K562 (cell line): ENCODE results near the gene NNAT.

Experiments
- ATF4 ChIP-seq: fragments of 450-650 bp; formaldehyde crosslinking; IDR thresholded peaks from 2 replicates; pipeline ENCODE4 v1.4.0; 2022; ENCODE audit warnings: mild to moderate bottlenecking, moderate library complexity
- CEBPB ChIP-seq: fragments of 450-650 bp; IDR thresholded peaks from 2 replicates; pipeline ENCODE4 v1.6.1; 2016; ENCODE audit warnings: missing genetic modification characterization, missing compliant biosample characterization
- EGR1 ChIP-seq: fragments of 450-650 bp; conservative IDR thresholded peaks from 2 replicates; pipeline ENCODE4 v1.6.1; 2017; ENCODE audit warnings: mild to moderate bottlenecking
- EZH2 ChIP-seq: IDR thresholded peaks from 2 replicates; pipeline ENCODE4 v1.6.1; 2012; ENCODE audit warnings: low read depth, mild to moderate bottlenecking, inconsistent platforms, low read length, borderline replicate concordance
- MTA1 ChIP-seq: fragments of 450-650 bp; IDR thresholded peaks from 2 replicates; pipeline ENCODE4 v1.6.1; 2017; ENCODE audit warnings: borderline replicate concordance
- MYC ChIP-seq, 2 experiments: fragments of 250-450 bp in 1 of 2; sonication (Bioruptor Pico) in 1 of 2; IDR thresholded peaks; 2 replicates each; pipeline versions ENCODE4 v1.5.1 to v1.6.1; 2012 to 2021; ENCODE audit warnings: low read depth in 2 of 2, borderline replicate concordance in 1 of 2, improper control_type of control experiment in 1 of 2, low read length in 1 of 2, mild to moderate bottlenecking in 1 of 2, moderate library complexity in 1 of 2
- NR2F6 ChIP-seq: fragments of 450-650 bp; formaldehyde crosslinking; IDR thresholded peaks from 2 replicates; pipeline ENCODE4 v1.4.0; 2020; ENCODE audit warnings: mild to moderate bottlenecking
- REST ChIP-seq, 2 experiments: fragments of 450-650 bp; formaldehyde crosslinking in 1 of 2; IDR thresholded peaks; 2 replicates each; pipeline versions ENCODE4 v1.4.0 to v1.6.1; 2014 to 2020; ENCODE audit warnings: mild to moderate bottlenecking in 2 of 2, borderline replicate concordance in 1 of 2, low read depth in 1 of 2
- SAFB2 ChIP-seq: fragments of 200-400 bp; formaldehyde crosslinking; IDR thresholded peaks from 2 replicates; pipeline ENCODE4 v1.6.1; 2018; ENCODE audit warnings: borderline replicate concordance, low read length, low read depth, moderate library complexity; ENCODE audit not compliant: severe bottlenecking
- TEAD2 ChIP-seq: fragments of 450-650 bp; IDR thresholded peaks from 2 replicates; pipeline ENCODE4 v1.6.1; 2016; ENCODE audit warnings: missing genetic modification characterization, control low read depth, missing compliant biosample characterization
- ZBTB33 ChIP-seq: sonication (generic); formaldehyde crosslinking; IDR thresholded peaks from 2 replicates; pipeline ENCODE4 v1.8.1; 2023; ENCODE audit warnings: mild to moderate bottlenecking, missing genetic modification reagents
- TF ChIP-seq, protein P1 (sequence below): sonication (generic); formaldehyde crosslinking; IDR thresholded peaks from 2 replicates; pipeline ENCODE4 v1.8.1; 2023; ENCODE audit warnings: missing genetic modification reagents, mild to moderate bottlenecking, borderline replicate concordance
- TF ChIP-seq, protein P2 (sequence below): sonication (generic); formaldehyde crosslinking; IDR thresholded peaks from 2 replicates; pipeline ENCODE4 v1.8.1; 2023; ENCODE audit warnings: mild to moderate bottlenecking, missing genetic modification reagents

GRCh38 chr20:37504404-37505096 is 16.5 kb upstream of the NNAT start:
- TF ChIP-seq, protein P1, sequence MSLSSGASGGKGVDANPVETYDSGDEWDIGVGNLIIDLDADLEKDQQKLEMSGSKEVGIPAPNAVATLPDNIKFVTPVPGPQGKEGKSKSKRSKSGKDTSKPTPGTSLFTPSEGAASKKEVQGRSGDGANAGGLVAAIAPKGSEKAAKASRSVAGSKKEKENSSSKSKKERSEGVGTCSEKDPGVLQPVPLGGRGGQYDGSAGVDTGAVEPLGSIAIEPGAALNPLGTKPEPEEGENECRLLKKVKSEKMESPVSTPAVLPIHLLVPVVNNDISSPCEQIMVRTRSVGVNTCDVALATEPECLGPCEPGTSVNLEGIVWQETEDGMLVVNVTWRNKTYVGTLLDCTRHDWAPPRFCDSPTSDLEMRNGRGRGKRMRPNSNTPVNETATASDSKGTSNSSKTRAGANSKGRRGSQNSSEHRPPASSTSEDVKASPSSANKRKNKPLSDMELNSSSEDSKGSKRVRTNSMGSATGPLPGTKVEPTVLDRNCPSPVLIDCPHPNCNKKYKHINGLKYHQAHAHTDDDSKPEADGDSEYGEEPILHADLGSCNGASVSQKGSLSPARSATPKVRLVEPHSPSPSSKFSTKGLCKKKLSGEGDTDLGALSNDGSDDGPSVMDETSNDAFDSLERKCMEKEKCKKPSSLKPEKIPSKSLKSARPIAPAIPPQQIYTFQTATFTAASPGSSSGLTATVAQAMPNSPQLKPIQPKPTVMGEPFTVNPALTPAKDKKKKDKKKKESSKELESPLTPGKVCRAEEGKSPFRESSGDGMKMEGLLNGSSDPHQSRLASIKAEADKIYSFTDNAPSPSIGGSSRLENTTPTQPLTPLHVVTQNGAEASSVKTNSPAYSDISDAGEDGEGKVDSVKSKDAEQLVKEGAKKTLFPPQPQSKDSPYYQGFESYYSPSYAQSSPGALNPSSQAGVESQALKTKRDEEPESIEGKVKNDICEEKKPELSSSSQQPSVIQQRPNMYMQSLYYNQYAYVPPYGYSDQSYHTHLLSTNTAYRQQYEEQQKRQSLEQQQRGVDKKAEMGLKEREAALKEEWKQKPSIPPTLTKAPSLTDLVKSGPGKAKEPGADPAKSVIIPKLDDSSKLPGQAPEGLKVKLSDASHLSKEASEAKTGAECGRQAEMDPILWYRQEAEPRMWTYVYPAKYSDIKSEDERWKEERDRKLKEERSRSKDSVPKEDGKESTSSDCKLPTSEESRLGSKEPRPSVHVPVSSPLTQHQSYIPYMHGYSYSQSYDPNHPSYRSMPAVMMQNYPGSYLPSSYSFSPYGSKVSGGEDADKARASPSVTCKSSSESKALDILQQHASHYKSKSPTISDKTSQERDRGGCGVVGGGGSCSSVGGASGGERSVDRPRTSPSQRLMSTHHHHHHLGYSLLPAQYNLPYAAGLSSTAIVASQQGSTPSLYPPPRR (CRISPR knock-in tag): no peak
- TF ChIP-seq CEBPB (tag): no peak
- no peak for TF ChIP-seq SAFB2
- no peak for TF ChIP-seq ZBTB33 (CRISPR knock-in tag)
- TF ChIP-seq, protein P2, sequence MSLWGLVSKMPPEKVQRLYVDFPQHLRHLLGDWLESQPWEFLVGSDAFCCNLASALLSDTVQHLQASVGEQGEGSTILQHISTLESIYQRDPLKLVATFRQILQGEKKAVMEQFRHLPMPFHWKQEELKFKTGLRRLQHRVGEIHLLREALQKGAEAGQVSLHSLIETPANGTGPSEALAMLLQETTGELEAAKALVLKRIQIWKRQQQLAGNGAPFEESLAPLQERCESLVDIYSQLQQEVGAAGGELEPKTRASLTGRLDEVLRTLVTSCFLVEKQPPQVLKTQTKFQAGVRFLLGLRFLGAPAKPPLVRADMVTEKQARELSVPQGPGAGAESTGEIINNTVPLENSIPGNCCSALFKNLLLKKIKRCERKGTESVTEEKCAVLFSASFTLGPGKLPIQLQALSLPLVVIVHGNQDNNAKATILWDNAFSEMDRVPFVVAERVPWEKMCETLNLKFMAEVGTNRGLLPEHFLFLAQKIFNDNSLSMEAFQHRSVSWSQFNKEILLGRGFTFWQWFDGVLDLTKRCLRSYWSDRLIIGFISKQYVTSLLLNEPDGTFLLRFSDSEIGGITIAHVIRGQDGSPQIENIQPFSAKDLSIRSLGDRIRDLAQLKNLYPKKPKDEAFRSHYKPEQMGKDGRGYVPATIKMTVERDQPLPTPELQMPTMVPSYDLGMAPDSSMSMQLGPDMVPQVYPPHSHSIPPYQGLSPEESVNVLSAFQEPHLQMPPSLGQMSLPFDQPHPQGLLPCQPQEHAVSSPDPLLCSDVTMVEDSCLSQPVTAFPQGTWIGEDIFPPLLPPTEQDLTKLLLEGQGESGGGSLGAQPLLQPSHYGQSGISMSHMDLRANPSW: no peak
- no peak for TF ChIP-seq NR2F6 (CRISPR knock-in tag)
- TF ChIP-seq MTA1: no peak
- TF ChIP-seq EGR1: no peak
- TF ChIP-seq REST (IDR thresholded peaks at IDR 0.05; ENCODE audit: borderline replicate concordance): no peak
- no peak for TF ChIP-seq REST (CRISPR knock-in tag; IDR thresholded peaks at IDR 0.05; ENCODE audit: low read depth)
- no peak for TF ChIP-seq ATF4
- no peak for TF ChIP-seq TEAD2 (tag)
- no peak for TF ChIP-seq EZH2
- no peak for TF ChIP-seq MYC (IDR thresholded peaks at IDR 0.05; ENCODE audit: low read depth, low read length)
- TF ChIP-seq MYC (CRISPR knock-in tag; IDR thresholded peaks at IDR 0.05; ENCODE audit: borderline replicate concordance, low read depth): no peak
